GM12872 (cell line): ENCODE measurements around the gene TMEM176A.

ENCODE experiments used
- TF ChIP-seq, protein P1 (sequence below): IDR thresholded peaks from 3 replicates; pipeline ENCODE4 v1.5.1; 2011; ENCODE audit warnings: low read depth, mild to moderate bottlenecking, low read length, moderate library complexity; ENCODE audit not compliant: insufficient read depth

Gene TMEM176A

DNA sequence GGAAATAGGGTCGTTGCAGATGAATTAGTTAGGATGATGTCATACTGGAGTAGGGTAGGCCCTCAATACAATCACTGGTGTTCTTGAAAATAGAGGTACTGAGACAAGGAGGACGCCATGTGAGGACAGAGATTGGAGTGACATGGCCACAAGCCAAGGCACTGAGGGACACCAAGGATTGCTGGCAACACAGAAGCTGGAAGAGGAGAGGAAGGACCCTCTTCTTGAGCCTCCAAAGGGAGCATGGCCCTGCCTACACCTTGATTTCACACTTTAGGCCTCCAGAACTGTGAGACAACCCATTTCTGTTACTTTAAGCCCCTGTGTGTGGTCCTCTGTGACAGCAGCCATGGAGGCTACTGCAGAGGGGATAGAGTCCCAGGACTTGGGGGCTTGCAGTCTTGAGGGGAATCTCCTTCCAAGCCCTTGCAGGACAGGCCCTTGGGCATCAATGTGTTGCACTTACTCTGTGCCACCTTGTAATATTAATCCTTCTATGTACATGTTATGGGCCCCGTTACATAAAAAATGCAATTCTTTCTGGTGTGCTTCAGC is 48.1 kb downstream of the TMEM176A start:
- TF ChIP-seq, protein P1, sequence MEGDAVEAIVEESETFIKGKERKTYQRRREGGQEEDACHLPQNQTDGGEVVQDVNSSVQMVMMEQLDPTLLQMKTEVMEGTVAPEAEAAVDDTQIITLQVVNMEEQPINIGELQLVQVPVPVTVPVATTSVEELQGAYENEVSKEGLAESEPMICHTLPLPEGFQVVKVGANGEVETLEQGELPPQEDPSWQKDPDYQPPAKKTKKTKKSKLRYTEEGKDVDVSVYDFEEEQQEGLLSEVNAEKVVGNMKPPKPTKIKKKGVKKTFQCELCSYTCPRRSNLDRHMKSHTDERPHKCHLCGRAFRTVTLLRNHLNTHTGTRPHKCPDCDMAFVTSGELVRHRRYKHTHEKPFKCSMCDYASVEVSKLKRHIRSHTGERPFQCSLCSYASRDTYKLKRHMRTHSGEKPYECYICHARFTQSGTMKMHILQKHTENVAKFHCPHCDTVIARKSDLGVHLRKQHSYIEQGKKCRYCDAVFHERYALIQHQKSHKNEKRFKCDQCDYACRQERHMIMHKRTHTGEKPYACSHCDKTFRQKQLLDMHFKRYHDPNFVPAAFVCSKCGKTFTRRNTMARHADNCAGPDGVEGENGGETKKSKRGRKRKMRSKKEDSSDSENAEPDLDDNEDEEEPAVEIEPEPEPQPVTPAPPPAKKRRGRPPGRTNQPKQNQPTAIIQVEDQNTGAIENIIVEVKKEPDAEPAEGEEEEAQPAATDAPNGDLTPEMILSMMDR = no peak

DNA sequence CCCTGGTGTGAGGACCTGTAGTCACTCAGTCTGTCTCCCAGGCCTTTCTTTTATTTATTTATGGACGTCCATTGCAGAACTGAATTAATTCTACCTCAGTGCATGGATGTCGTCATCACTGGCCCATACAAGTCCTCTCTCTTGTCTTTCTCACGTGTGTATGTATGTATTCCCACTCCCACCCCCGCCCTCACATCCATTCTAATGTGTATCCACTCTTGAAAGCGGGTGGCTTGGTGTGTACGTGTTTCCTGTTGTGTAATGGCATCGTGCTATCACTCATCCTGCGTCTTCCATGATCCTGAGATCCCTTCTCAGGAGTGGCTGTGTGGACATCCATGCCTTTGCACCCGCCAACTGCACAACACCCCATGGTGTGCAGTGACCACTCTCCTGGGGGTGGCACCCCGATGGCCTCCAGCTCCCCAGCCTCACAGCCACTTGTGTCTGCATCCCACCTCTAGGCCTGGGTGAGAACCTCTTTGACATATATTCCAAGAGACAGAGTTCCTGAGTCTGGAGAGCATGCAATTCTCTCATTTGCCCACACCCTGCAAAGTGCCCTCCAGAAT is 48.7 kb downstream of the TMEM176A start:
- TF ChIP-seq, protein P1 = no peak

DNA sequence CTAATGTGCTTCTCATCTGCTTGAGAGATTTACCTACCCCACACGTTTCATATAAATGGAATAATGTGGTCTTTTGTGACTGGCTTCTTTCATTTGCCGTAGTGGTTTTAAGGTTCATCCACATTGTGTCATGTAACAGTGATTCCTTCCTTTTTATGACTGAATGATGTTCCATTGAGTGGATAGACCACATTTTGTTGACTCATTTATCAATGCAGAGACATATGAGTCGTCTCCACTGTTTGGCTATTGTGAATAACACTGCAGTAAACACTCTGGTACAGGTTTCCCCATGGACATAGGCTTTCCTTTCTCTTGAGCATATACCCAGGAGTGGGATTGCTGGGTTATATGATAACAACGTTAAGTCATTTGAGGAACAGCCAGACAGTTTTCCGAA is 49.7 kb downstream of the TMEM176A start:
- TF ChIP-seq, protein P1 = no peak

DNA sequence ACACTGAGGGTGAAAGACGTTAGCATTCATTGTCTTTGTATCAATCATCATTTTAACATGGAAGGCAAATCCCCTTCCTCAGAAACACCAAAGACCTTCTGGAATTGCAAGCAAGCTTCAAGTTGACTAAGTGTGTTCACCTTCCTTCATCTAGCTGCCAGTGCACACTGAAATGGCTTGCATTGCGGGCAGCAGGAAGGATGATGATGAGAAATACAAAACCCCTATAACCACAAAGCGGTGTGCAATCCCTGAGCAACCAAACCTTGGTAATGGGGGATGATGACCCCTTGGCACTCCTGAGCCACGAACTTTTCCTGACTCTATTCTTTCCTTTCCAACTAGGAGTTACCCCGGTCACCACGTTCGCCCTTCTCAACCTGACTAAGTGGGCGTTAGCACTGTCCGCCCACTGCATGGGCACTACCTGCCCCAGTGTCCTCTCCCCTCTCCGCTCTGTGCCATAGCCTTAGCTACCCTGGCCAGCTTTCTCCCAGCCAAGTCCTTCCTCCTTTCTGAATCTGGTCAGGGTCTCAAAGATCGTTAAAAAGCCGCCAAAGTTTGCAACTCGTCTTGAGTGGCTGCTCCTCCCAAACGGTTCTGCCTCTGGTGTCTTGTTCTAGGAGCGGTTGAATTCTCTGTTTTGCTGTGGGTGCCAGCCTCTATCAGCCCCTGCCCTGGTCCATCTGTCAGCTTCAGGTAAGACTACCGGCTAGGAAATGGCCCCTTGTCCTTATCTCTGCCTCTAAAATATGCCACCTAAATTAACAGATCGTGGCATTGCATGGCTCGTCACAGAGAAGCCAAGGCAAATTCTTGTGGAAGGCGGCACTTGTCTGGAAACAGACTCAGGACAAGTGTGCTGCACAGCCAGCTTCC is 51.2 kb downstream of the TMEM176A start:
- TF ChIP-seq, protein P1 = no peak

DNA sequence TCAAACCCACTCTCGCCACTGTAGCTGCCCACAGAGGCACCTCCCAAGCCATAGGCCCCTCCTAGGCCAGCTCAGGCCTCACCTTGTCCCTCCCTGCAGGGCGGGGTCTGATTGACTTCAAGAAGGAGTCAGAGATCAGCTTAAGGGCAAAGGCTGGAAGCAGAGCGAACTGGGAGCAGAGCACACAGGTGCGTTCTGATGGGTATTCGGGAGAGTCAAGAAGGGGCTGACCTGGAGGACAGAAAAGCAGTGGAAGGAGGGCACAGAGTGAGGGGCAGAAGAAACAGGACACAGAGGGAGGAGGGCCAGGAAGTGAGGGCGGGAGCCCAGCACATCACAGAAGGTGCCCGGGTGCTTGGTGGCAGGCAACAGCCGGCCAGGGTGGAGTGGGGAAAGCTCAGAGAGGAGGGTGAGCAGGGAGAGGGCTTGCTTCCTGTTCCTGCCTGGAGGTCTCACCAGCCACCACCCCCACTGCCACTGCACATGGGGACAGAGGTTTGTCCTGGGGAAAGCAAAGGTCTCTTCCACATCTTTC is 51.9 kb downstream of the TMEM176A start, which contains the start of gene AOC1:
TSS of gene AOC1 (plus strand) at position 147 of the 535 bp plus-strand sequence. CDS start 3,954 bp downstream, outside the sequence.
- TF ChIP-seq, protein P1 = no peak

DNA sequence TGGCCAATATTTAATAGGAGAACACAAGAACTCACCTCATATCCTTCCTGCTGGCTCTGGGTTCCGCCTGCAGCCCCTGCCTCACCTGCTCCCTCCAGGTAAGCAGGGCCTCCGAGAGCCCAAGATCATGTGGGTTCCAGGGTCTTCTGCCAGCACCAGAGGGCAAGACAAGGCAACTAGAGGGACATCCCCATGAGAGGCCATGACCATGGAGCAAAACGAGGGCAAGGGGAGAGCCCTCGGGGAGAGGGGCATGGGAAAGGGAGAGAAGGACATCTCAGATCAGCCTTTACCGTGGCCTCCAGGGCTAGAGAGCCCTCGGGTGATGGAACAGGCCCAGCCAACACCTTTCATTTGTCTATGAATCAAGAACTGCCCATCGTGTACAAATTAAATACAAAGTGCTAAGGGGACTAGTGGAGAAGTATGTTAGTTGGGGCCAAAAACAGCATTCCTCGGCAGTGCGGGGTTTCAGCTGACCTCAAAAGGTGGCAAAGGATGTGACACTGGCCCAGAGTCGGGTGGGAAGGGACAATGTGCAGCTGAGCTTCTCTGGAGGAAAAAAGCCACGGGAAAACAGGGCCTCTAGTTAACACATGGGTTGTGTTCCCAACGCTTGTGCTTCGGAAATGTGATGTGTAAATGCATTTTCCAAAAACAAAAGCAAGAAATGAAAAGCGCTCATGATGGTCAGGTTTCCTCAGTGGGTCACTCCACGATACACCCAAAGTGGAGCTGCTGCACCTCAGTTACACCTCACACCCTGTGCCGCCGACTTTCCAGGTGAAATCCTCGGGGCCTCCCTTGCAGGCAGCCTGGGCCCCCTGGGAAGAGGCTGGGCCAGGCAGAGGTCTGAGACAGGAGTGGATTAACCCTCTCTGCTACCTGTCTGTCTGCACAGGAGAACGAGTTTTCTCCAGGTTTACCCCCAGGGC is 53.8 kb downstream of the TMEM176A start:
- TF ChIP-seq, protein P1 = no peak
